Heart left ventricle (tissue), 13 donors: ENCODE data around the gene TNS3.

ENCODE experiments used
- CTCF ChIP-seq, 12 donors: fragments of 200-600 bp; sonication (generic) in 4 of 12; IDR thresholded peaks; one replicate each; pipeline versions ENCODE4 v1.5.0 to v1.8.0; 2018 to 2022; ENCODE audit warnings: antibody characterized with exemption in 12 of 12, mild to moderate bottlenecking in 5 of 12
- POLR2A ChIP-seq, 2 donors: fragments of 450-650 bp; IDR thresholded peaks; one replicate each; pipeline ENCODE4 v1.6.1; 2017; ENCODE audit warnings: antibody characterized with exemption in 2 of 2, mild to moderate bottlenecking in 2 of 2, moderate library complexity in 2 of 2
- donor health status: ischemic (EF 13 %, LVEDD 7.1; RV severe dilation, severe dysfunction).
- donor health status: DM: no; HTN: yes; CAD: no.
- donor health status: DM: no; HTN: no; CAD: no.
- donor health status: ischemic (EF 25% LVEDD 6.9; RV normal size, moderate dysfunction).
- donor health status: ischemic (EF 25% LVEDD 5.7; RV mildly dilated, moderate dysfunction).
- donor health status: ischemic (EF 35%, LVEDD 5.7; RV mildly dilated, moderate dysfunction).
- donor health status: nonischemic (EF 11% LVEDD 7.7; RV severe dilation, severe dysfunction).
- donor health status: DM: yes; HTN: yes; CAD: no.
- donor health status: PGD.
- donor health status: ischemic (EF 29% LVEDD 5.4; RV normal size, mild dysfunction).
- donor health status: nonischemic (EF 23%, LVEDD 6.1; RV moderate dilation, normal function).

- TF ChIP-seq CTCF (IDR thresholded peaks at IDR 0.05) (no peak), POLR2A (IDR thresholded peaks at IDR 0.05) (no peak)
Observed at GRCh38 chr7:47420122-47420780, 161.7 kb downstream of the TNS3 start.
